Measurements from ENCODE around the gene RUNX1.
A peak's percentile ranks its signal among the peaks of the same experiment; 100 is the strongest.

Gene RUNX1

DNA sequence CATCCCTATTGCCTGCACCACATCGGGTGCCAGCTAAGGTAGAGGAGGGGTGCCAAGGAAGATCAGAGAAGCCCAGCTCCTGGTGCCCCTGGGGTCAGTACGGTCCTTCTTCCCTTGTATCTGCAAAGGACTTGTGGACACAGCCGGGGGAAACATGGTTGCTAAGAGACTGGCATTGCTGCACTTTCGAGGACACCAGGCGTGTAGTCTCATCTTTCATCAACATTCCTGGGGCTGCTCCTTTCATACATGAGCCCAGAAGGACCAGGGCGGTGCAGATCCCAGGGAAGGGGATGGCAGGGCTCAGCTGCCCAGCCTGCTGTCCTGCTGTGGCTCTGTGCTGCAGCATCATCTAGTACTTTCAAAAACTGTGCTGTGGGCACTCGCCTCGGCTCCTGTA, 61.0 kb downstream of the RUNX1 start:
- DNase-seq (ENCODE audit: low spot score) = no peak
- no peaks in the 10 kb centered on the region for H3K9me3 ChIP-seq (ENCODE audit: severe bottlenecking)

DNA sequence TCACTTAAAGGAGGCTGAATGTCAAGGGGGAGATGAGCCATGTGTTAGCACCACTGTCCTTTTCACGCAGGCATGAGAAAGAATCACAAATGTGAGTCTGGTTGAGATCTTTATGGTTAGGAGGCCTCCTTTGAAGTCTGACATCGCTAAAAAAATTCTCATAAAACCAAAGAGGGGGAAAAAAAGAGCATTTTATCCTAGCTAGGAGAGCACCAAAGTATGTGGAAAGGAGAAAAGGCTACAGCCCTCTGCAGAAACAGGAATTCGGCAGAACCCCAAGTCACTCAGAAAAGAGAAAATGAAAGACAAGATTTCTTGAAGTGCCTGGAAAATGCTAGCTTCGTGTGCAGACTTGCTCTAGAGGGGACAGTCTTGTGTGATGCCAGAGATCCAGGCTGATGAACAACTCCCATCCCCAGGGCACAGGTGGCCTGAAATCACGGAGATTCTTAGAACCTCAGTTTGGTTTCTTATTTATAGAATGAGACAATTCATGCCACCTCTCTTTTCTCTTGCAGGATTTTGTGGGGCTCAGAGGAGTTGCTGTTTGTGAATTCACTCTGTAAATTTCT, 61.5 kb downstream of the RUNX1 start:
- Histone ChIP-seq H3K36me3 (ENCODE audit: low read depth) (no peaks in the 10 kb centered on the region), H3K27ac (ENCODE audit: poor library complexity, severe bottlenecking) (no peak overlapping the region), H3K9me3 (ENCODE audit: severe bottlenecking) (no peaks in the 10 kb centered on the region), H3K4me1 (ENCODE audit: insufficient read depth, poor library complexity, severe bottlenecking) (peaks cover 15% of the 10 kb centered on the region), H3K27me3 (ENCODE audit: insufficient read depth, poor library complexity, severe bottlenecking) (no peaks in the 10 kb centered on the region), H3K4me3 (ENCODE audit: severe bottlenecking) (no peak overlapping the region)
- ATAC-seq (ENCODE audit: low read depth) = no peak
- TF ChIP-seq, protein P1, sequence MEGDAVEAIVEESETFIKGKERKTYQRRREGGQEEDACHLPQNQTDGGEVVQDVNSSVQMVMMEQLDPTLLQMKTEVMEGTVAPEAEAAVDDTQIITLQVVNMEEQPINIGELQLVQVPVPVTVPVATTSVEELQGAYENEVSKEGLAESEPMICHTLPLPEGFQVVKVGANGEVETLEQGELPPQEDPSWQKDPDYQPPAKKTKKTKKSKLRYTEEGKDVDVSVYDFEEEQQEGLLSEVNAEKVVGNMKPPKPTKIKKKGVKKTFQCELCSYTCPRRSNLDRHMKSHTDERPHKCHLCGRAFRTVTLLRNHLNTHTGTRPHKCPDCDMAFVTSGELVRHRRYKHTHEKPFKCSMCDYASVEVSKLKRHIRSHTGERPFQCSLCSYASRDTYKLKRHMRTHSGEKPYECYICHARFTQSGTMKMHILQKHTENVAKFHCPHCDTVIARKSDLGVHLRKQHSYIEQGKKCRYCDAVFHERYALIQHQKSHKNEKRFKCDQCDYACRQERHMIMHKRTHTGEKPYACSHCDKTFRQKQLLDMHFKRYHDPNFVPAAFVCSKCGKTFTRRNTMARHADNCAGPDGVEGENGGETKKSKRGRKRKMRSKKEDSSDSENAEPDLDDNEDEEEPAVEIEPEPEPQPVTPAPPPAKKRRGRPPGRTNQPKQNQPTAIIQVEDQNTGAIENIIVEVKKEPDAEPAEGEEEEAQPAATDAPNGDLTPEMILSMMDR (IDR thresholded peaks at IDR 0.05; ENCODE audit: poor library complexity, severe bottlenecking) = no peak
- DNase-seq (ENCODE audit: low spot score) = no peak

More for the DNA sequence above, 61.0 kb downstream of the RUNX1 start:
- ATAC-seq (ENCODE audit: low read depth) = no peak
- peaks cover 9% of the 10 kb centered on the region for H3K4me1 ChIP-seq (ENCODE audit: insufficient read depth, poor library complexity, severe bottlenecking)
- no peaks in the 10 kb centered on the region for H3K27me3 ChIP-seq (ENCODE audit: insufficient read depth, poor library complexity, severe bottlenecking)
- H3K36me3 ChIP-seq (ENCODE audit: low read depth) = no peaks in the 10 kb centered on the region
- no peak overlapping the region for H3K27ac ChIP-seq (ENCODE audit: poor library complexity, severe bottlenecking)
- H3K4me3 ChIP-seq (ENCODE audit: severe bottlenecking) = no peak overlapping the region
- TF ChIP-seq, protein P1 (IDR thresholded peaks at IDR 0.05; ENCODE audit: poor library complexity, severe bottlenecking) = no peak

DNA sequence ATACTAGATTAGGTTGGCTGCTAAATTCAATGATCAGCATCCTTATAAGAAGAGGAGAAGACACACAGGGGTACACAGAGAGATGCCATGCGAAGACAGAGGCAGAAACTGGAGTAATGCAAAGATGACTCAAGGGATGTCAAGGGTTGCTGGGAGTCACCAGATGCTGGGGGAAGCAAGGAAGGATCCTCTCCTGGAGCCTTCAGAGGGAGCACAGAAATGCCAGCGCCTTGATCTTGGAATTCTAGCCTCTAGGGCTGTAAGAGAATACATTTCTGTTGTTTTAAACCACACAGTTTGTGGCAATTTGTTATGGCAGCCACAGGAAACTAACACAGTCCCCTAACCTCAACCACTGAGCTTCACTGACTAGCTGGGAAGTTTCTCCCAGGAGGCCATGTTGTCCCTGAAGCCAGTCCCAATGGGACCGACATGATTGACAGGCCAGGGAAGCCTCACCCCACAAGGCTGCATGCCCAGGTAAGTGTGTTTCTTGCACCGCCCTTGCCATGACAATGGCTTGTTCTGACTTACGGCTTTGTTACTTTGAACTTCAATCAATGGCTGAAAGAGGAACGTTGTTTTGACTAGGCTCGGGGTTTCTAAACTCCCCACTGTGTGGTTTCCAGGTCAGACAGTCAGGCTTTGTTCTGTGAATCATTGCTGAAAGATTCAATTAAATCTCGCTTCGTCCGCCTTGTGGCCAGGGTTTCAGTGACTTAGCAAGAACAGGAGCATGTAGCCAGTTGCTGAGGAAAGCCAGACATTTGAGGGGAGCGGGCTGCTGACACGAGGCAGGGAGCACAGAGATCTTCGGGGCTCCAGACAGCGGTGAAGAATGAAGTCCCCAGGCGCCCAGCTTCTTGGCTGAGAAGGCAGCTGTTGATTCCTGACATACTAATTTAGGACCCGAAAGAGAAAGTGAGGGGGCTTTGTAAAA, 62.3 kb downstream of the RUNX1 start:
- Histone ChIP-seq H3K9me3 (ENCODE audit: severe bottlenecking) (no peaks in the 10 kb centered on the region), H3K4me1 (ENCODE audit: insufficient read depth, poor library complexity, severe bottlenecking) (peaks cover 17% of the 10 kb centered on the region), H3K27me3 (ENCODE audit: insufficient read depth, poor library complexity, severe bottlenecking) (no peaks in the 10 kb centered on the region), H3K27ac (ENCODE audit: poor library complexity, severe bottlenecking) (no peak overlapping the region), H3K4me3 (ENCODE audit: severe bottlenecking) (no peak overlapping the region), H3K36me3 (ENCODE audit: low read depth) (no peaks in the 10 kb centered on the region)
- ATAC-seq (ENCODE audit: low read depth) (no peak), DNase-seq (ENCODE audit: low spot score) (no peak)
- TF ChIP-seq, protein P1 (IDR thresholded peaks at IDR 0.05; ENCODE audit: poor library complexity, severe bottlenecking) = no peak

DNA sequence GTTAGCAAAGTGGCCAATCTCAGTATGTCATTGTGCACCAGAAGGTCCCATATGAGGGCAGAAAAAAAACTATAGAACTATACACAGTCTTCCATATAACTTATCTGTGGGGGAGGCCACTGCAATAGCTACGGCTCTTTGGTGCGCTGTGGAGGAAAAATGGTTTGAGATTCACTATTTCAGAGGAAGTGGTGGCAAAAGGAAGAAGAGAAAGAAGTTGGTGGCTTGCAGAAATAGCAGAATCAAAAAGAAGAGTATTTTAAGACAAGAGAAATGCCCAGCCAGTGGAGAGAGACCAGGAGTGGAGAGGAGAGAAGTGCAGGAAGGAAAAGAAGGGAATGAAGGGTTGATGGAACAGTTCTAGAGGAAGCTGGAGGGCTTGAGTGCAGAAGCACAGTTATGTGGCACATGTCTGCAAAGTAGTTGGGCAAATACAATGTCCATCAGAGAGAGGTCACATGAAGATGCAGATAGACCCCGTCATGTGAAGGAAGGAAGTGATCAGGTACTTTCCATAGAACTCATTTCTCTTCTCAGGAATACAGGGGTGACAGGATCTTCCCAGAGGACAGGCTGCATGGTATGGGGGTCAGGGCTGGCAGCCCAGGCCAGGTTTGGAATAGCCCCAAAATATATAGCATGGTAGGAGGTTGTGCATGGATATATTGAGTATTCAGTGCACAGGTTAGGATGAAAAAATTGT, 64.6 kb downstream of the RUNX1 start:
- Histone ChIP-seq H3K27me3 (ENCODE audit: insufficient read depth, poor library complexity, severe bottlenecking) (no peaks in the 10 kb centered on the region), H3K4me1 (ENCODE audit: insufficient read depth, poor library complexity, severe bottlenecking) (peaks cover 17% of the 10 kb centered on the region), H3K9me3 (ENCODE audit: severe bottlenecking) (no peaks in the 10 kb centered on the region), H3K4me3 (ENCODE audit: severe bottlenecking) (no peak overlapping the region), H3K36me3 (ENCODE audit: low read depth) (no peaks in the 10 kb centered on the region), H3K27ac (ENCODE audit: poor library complexity, severe bottlenecking) (peak overlapping the region; percentile 67)
- DNase-seq (ENCODE audit: low spot score) (no peak), ATAC-seq (ENCODE audit: low read depth) (no peak)
- TF ChIP-seq, protein P1 (IDR thresholded peaks at IDR 0.05; ENCODE audit: poor library complexity, severe bottlenecking) = no peak

Data from RWPE2 (cell line).